Pulmonary artery endothelial cell (primary cell): ENCODE measurements around the gene MRPS18A. TPM values are rescaled to one million over a fixed set of nuclear protein-coding genes. Genes with fewer than 3 reads are reported as not detected.
"Not testable (repeated sequence)": the region's sequence is repeated elsewhere in the genome, so short reads cannot be mapped to it uniquely, and the experiment has no call there.

Experiments
- DNase-seq: peaks from one replicate; pipeline ENCODE4 v3.0.0-alpha.2; 2011; ENCODE audit warnings: low read depth, low spot score
- total RNA-seq: library from RNA; depleted of rRNA; stranded (reverse); fragments of >200 nt; gene quantifications from 2 replicates; pipeline ENCODE4 v1.2.3, GENCODE V29; 2014

The MRPS18A gene
- total RNA-seq, 1 donor from 2014 or later, result 55.3 TPM

DNA sequence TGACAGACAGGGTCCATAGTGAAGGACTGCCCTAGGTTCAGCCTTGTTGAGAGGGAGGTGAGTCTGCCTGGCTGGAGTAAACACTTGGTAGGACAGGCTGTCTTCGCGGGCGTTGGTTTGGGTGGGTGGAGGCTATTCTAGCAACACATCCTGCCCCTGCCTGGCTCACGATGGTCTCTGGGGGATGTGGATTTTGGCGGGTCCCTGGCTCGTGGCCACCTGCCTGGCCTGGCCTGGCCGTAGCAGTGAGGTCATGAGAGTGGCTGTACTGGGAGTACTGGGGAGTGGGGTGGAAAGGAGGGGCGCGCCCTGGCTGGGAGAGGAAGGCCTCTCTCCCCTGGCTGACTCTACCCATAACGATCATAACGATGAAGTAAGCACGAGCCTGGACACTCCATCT lies 30.2 kb upstream of the MRPS18A start:
- no peak for DNase-seq

DNA sequence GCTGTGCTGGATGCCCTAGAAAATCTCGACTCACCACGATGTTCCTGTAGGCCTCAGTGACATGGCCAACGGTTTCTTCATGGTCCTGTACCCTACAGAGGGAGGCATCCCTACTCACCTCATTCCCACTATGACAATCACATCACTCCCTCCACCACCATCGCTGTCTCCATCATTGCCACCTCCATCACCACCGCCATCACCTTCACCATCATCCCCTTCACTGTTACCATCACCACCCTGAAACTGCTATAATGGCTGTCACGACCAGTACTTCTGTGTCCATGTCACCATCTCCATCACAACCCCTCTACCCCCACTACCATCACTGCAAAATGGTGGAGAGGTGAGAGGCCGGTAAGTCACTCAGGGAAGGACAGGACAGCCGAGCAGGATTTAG lies 29.8 kb upstream of the MRPS18A start:
- DNase-seq, result no peak

DNA sequence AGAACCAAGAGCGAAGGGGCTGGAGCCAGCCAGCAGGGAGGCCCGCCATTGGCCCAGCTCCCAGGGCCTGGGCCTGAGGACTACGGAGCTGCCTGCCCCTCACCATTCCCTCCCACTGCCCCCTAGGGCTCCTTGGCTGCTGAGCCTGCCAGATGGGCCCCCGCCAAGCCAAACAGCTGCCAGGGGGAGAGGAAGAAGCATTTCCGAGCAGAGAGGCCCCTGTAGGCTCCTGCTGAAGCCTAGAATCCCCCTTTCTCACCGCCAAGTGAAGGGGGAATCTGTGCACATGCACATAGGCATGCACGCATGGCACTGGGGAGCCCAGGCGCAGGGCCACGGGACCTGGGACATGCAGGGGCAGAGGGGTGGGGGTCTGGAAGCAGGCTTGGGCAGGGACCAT lies 28.5 kb upstream of the MRPS18A start:
- DNase-seq, result no peak

DNA sequence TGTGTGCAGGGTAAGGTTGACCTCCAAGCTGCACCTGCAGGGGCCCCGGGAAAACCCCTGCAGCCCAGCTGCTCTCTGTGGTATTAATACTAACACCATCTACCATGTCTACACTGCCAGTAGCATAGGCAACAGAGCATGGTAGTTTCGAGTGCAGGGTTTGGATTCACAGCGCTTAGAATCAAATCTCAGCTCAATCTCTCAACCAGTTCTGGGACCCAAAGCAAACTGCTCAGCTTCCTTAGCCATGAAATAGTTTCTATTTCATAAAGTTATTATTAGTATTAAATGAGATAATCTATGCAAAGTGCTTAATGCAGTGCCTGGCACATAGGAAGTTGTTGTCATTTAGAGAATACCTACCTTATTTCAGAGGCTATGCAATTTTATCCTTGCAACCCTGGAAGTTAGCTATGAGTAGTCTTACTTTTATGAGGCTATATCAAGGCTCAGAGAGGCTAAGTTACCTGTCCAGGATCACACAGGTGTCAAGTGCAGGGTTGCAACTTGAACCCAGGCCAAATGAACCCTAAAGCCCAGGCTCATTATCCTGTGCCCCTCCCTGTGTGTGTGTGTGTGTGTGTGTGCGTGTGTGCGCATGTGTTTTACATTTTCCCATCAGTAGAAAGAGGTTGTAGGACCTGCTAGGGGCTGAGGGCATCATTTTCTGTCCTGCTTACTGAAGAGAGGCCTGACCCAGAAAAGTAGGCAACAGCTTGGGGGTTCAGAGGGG lies 27.6 kb upstream of the MRPS18A start:
- DNase-seq, result no peak

DNA sequence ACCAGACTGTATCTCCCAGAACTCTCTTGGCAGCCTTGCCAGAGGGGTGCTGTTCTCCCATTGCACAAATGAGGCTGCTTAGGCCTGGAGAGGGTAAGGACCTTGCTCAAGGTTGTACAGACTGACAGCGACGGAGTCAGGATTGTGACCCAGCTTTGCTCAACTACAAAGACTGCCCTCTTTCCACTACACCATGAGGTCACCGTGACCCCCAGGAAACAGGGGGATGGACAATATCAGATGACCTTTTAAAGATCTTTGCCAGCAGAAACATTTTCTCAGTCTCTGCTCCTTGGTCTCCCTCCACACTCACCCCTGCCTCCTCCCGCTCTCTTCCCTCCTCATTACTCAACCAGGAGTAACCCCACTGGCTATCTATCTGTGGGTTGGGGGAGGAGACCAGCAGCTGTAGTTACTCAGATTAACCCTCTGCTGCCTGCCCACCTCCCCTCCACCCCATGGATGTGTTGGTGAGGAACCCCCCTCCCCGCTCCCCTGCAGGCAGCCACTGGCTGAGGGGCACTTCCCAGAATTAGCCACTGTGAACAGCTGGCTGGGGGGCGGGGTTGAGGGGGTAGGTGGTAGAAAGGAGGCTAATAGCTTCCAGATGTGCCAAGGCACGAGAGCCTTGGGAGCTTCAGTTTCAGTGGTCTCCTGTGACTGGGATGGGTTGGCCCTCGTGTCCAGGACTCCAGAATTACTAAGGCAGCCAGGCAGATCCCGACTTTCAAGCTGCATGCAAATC lies 26.9 kb upstream of the MRPS18A start:
- DNase-seq, result no peak

DNA sequence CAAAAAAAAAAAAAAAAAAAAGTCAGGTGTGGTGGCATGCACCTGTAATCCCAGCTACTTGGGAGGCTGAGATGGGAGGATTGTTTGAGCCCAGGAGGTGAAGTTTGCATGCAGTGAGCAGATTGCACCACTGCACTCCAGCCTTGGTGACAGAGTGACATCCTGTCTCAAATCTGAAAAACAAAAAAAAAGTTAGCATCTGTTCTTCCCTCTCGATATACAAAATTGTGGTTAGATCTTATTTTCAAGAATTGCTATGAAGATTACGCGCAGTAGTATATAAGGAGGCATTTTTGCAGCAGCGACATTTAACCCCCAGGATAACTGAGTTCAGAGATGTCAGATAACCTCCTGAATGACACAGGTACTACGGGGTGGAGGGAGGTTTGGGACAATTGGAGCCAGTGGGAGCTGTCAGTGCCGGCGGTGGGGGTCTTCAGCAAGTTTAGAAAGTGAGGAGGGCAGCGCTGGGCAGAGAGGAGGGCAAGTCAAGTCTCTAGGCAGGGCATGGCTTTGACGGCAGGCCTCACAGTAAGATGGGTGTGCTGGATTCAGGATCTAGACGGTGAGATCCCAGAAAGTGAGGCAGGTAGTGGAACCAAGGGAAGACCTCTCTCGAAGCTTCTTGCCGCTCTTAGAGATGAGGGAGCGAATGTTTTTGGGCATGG lies 26.2 kb upstream of the MRPS18A start:
- DNase-seq, result no peak

DNA sequence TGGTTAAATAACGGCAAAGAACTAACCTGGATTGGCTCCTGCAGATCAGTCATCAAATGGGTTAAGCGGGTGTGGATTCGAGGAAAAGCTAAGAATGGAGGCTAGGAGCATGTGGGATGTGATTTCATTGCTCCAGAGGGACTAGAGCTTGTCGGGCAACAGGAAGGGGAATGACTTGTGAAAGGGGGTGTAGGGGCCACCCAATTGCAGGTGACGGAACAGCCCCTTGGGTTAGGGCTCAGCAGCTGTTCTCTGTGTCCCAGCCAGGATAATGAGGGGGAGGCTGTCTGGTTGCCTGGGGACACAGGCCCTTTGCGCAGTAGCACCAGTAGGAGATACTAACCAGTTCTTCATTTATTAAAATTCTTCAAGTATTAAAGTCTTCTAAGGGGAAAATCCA lies 25.0 kb upstream of the MRPS18A start:
- DNase-seq, result no peak

DNA sequence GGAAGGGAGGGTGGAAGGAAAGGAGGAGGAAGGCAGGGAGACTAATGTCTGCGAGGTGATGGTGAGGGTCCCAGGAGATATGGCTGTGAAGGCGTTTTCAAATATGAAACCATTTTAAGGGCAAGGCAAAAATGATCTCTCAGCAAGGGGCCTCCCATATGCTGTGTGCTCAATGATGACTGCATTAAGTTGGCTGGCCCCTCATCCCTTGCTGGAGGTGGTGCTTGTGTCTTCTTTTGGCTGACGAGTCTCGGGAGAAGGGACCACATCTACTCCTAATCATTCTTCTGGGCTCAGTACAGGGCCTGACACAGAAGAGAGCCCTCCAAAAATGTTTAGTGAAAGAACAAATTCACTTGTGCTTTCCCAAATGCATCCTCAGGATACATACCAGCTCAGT lies 23.0 kb upstream of the MRPS18A start:
- no peak for DNase-seq

DNA sequence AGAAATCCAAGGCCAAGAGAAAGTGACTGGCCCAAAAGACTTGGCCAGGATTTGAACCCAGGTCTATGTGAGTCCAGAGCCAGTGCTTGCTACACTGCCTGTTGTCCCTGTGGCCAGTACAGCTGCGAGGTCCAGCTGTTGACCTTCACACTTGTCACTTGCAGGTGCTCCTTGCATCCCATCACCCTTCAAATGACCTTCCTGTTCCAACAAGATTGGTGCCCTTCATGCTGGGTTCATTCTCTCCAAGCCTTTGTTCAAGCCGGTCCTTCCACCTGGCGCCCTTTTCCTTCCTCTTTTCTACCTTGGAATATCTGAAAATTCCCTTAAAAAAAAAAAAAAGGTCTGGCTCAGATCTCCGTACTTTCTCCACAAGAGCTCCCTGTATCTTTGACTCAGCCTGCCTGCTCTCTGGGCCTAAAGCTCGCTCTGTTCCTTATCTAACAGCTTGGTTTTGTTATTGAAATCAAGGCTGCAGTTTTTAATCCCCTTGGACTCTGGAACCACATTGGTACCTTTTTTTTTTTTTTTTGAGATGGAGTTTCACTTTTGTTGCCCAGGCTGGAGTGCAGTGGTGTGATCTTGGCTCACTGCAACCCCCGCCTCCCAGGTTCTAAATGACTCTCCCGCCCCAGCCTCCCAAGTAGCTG lies 22.2 kb upstream of the MRPS18A start:
- DNase-seq, result no peak

DNA sequence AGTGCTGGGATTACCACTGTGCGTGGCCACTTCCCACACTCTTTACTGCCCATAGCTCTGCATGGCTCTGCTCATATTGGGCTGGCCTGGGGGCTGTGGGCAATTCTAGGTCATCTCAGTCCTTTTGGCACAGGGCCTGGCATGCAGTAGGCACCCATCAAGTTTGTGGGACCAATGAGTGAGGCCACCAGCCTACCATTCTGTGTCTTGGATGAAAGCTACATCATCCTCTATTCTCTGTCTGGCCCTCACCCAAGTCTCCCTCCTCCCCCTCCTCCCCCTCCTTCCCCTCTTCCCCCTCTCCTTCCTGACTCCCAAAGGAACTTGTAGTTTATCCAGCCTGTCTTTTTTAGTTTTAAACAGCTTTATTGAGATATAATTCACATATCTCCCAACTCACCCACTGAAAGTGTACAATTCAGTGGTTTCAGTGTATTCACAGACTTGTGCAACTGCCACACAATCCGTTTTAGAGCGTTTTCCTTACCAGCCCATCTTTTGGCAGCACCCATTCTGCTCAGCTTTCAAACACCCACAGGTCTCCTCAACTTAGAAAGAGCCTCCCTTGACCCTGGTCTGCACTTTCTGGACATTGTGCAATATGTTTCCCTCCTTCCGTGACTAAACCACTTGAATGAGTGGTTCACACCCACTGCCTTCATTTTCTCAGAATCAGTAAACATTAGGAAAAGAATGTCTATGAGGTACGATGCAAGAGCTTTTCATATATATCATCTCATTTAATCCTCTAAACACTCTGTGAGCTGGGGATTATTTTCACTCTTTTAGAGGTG lies 21.5 kb upstream of the MRPS18A start:
- no peak for DNase-seq

DNA sequence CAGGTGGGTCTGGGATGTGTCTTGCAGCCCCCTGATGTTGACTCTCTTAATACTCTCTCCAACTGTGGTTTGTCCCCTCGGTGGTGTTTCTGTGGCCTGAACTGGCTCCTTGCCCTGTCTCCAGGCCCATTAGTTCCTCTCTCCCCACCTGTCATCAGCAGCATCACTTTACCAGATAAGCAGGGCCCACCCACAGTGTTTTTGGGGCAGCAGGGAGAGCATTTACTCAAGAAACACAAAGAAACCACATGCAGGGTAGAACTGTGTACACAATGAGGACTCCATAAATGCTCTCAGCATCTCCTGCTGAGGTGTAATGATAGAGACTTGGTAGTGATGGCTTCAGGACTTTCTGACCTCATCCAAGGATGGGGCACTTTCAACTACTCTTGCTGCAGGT lies 20.2 kb upstream of the MRPS18A start:
- DNase-seq, result no peak

DNA sequence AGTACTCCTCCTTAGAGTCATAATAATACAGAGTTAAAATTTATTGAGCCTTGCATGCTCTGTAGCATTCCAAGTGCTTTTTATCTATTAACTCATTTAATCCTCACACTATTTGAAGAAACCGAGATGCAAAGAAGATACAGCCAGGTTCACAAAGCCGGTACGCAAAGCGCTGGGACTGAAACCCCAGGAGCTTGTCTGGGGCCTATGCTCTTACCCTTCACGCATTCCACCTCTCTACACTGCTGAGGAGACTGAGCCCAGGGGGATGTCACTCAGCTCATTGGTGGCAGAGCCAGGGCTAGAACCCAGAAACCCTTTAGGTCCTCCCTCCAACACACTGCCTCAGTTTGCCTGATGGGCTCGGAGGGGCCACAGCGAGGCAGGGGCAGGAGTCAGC lies 19.7 kb upstream of the MRPS18A start:
- no peak for DNase-seq

DNA sequence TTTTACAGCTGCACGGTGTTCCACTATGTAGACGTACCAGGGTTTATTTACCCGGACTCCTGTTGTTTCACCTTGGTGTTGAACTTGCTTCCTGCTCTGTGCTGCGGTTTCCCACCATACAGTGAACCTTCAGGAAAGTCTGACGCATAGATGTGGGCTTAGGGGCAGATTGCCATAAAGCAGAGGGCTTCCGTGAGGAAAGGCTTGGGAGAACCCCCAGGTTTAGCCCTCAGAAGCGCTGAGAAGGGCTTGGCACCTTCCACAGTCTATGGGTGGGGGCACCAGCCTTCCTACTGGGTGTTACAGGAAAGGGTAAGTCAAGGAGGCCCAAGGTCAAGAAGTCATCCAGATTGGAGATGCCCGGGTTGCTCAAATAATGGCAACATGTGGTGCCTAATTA lies 19.2 kb upstream of the MRPS18A start:
- DNase-seq, result peak; percentile 84

DNA sequence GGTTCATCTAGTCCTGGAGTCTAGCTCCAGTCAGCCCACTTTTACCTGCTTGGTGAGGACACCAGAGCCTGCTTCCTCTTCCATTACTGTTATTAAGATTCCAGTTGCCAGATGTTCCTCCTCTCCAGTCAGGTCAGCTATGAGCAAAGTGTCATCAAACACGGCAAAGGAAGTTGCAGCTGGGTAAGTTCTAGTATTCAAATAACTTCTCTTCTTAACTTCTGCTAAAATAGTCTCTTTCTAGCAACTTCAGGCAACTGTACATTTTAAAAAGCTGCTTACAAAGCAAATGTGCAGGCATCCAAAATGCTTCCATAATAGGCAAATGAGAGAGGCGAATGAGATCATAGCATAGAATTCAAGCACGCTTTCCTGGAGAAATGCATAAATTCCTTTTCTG lies 18.4 kb upstream of the MRPS18A start:
- DNase-seq, result no peak

DNA sequence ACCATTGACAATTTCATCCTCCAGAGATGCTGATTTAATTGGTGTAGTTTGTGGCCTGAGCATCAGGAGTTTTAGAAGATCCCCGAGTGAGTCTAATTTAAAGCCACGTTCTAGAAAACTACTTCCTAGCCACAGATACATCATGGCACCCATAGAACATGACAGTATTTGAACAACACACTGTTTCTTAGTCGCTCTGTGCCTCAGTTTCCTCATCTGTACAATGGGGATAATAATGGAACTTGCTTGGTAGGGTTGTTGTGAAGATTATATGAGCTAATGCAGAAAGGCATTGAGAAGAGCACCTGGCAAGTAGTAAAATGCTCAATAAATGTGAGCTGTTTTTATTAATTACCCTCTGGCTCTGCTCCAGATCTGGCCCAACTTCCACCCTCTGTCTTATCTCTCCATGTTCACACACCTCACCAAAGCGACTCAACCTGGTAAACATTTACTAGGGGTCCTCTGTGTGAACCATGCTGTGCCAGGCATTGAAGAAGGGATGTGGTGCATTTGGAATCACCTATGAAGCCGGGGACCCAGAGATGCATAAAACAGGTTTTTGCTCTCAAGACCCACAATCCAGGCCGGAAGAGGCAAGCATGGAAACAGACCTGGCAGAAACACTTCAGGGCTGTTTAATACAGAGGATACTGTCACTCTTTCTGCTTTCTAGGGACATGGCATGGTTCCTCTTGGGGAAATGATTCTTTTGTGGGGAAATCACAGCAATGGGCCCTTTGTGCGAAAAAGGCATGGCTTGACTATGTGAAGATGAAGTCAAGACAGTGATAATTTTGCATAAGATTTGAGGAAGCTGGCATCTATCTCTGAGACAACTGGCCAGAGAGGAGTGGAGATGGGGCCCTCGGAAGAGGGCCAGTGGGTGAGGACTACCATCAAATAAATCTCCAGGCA lies 16.2 kb upstream of the MRPS18A start:
- DNase-seq, result no peak

DNA sequence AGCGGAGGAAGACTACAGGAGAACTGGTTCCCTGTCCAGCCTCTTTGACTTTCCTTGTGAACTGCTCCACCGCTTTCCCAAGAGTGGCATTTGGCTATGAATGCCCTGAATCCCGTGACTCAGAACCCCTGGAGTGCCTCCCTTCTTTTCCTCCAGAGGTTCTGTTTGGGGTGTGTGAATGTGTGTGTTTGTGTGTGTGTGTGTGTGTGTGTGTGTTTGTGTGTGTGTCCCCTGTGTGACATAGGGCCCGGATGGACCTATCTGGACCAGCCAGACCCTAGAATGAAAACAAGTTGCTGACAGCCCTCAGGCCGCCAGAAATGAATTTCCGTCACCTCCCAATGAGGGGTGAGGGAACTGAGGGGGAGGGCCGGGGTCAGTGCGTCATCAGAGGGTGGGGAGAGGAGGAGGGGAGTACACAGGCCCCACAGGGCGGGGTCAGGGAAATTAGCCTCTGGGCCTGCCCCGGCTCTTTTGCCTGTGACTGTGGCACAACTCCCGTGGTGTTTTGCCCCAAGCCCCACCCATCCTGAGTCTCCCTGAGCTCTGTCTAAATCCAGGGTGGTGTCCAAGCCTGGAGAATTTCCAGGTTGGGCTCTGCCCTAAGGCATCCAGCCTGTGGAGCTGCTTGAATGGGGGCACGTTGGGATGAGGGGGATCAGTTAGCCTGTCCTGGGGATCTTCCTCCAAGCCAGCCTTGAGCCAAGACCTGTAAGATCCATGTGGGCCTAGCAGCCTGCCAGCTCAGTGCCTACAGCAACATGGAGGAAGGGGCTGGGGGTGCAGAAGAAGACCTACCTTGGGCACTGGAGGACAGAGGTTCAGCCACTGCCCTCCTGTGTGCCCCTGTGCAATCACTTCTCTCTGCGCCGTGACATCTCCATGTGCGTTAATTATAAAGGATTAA lies 15.2 kb upstream of the MRPS18A start:
- peak; percentile 60 for DNase-seq

DNA sequence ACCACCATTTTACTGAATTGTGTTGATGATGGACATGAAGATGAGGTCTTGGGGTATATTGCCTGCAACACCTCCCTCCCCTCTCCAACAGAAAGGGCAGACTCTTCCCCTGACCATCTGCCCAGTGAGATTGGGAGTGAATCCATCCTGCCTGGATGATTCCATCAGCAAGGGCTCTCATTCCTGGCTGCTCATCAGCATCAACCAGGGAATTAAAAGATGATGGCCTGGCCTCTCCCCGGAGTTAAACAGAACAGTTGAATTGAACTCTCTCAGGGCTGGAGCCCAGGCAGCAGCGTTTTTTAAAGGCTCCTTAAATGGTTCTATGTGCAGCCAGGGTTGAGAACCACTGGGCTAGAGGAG lies 14.6 kb upstream of the MRPS18A start:
- DNase-seq, result no peak

DNA sequence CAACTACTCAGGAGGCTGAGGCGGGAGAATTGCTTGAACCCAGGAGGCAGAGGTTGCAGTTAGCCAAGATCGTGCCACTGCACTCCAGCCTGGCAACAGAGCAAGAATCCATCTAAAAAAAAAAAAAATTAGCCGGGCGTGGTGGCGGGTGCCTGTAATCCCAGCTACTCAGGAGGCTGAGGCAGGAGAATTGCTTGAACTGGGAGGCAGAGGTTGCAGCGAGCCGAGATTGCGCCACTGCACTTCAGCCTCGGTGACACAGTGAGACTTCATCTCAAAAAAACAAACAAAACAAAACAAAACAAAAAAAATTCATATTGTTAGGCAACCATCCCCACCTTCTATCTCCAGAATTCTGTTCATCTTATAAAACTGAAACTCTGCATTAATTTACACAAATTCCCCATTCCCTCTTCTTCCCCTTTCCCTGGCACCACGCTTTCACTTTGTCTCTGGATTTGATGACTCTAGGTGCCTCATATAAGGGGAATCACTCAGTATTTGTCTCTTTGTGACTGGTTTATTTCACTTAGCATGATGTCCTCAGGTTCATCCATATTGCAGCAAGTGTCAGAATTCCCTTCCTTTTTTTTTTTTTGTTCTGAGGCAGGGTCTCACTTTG lies 13.5 kb upstream of the MRPS18A start:
- not testable (repeated sequence) for DNase-seq
